ENCODE data around the gene SNAP29. TPM values are rescaled to one million over a fixed set of nuclear protein-coding genes. Genes with fewer than 3 reads are reported as not detected.

Gene SNAP29
- total and polyA plus RNA-seq, 9 of the 15 experiments (the other 6 are each of a cell fraction or from before 2014, with no cell fraction given), result 19.5 to 250 (median 75.9) TPM

GRCh38 chr22:20899827-20900423 is 41.1 kb downstream of the SNAP29 start (continued):
- TF ChIP-seq PKNOX1 (IDR thresholded peaks at IDR 0.05) (peak; percentile 84), L3MBTL2 (IDR thresholded peaks at IDR 0.05) (0 out of 2 replicates have a peak, but pooled peaks have one; percentile 29), KDM1A (IDR thresholded peaks at IDR 0.05) (peak in 1 of 2 experiments; percentile 22; a peak in 1 of 4 replicates), BCOR (IDR thresholded peaks at IDR 0.05) (0 out of 2 replicates have a peak, but pooled peaks have one; percentile 37), RFX7 (CRISPR knock-in tag; IDR thresholded peaks at IDR 0.05) (no peak), TRIM28 (IDR thresholded peaks at IDR 0.05) (0 out of 2 replicates have a peak, but pooled peaks have one; percentile 35), NEUROD1 (IDR thresholded peaks at IDR 0.05; ENCODE audit: borderline replicate concordance, low read depth, low read length, partially characterized antibody) (peak; percentile 11), PHF21A (IDR thresholded peaks at IDR 0.05; ENCODE audit: borderline replicate concordance, low read depth) (0 out of 2 replicates have a peak, but pooled peaks have one; percentile 30), JUND (IDR thresholded peaks at IDR 0.05; ENCODE audit: borderline replicate concordance, low read depth, low read length) (0 out of 2 replicates have a peak, but pooled peaks have one; percentile 32), JUND (tag; IDR thresholded peaks at IDR 0.05; ENCODE audit: borderline replicate concordance, low read depth, low read length) (no peak), SMARCE1 (IDR thresholded peaks at IDR 0.05) (no peak)
- TF ChIP-seq, protein P1, sequence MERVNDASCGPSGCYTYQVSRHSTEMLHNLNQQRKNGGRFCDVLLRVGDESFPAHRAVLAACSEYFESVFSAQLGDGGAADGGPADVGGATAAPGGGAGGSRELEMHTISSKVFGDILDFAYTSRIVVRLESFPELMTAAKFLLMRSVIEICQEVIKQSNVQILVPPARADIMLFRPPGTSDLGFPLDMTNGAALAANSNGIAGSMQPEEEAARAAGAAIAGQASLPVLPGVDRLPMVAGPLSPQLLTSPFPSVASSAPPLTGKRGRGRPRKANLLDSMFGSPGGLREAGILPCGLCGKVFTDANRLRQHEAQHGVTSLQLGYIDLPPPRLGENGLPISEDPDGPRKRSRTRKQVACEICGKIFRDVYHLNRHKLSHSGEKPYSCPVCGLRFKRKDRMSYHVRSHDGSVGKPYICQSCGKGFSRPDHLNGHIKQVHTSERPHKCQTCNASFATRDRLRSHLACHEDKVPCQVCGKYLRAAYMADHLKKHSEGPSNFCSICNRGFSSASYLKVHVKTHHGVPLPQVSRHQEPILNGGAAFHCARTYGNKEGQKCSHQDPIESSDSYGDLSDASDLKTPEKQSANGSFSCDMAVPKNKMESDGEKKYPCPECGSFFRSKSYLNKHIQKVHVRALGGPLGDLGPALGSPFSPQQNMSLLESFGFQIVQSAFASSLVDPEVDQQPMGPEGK (CRISPR knock-in tag; IDR thresholded peaks at IDR 0.05; ENCODE audit: borderline replicate concordance), result no peak
- TF ChIP-seq, protein P2, sequence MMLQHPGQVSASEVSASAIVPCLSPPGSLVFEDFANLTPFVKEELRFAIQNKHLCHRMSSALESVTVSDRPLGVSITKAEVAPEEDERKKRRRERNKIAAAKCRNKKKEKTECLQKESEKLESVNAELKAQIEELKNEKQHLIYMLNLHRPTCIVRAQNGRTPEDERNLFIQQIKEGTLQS (IDR thresholded peaks at IDR 0.05), result peak; percentile 66
- TF ChIP-seq, protein P2 (CRISPR knock-in tag; conservative IDR thresholded peaks at IDR 0.05), result peak; percentile 29; the same call in 1 of the 2 replicates
